K562 (cell line): ENCODE data around the gene TUBD1. TPM values are rescaled to one million over a fixed set of nuclear protein-coding genes. Genes with fewer than 3 reads are reported as not detected.

Experiments
- ATAC-seq: fragments of 200-7000 bp; cut with Tn5 transposase; 3 replicates; pipeline ENCODE4 v1.9.1; 2020; ENCODE audit warnings: moderate library complexity
- BruUV-seq: library from RNA; stranded (reverse); fragments of 400-500 nt; replicated peaks from 2 replicates; lab custom pipeline; 2021; lab: Mats Ljungman, UMichigan
- CTCF ChIA-PET: fragments of 300-600 bp; formaldehyde crosslinking; extraction: SDS; loops from one replicate; lab custom pipeline; 2021; ENCODE audit warnings: low intra/inter-chr PET ratio; lab: Yijun Ruan, JAX
- POLR2A ChIA-PET: fragments of 300-600, 350-650 bp; sonication (Branson Sonifier 250); formaldehyde crosslinking; extraction: SDS; loops from one replicate; lab custom pipeline; 2021; ENCODE audit warnings: antibody characterized with exemption, inconsistent platforms; lab: Yijun Ruan, JAX
- DNase-seq, 4 experiments: peaks; one replicate each; pipeline versions ENCODE4 v3.0.0 to v3.0.0-alpha.2; 2011 to 2018; ENCODE audit warnings: low spot score in 3 of 4, mixed read lengths in 3 of 4; ENCODE audit errors: extremely low read depth in 1 of 4
- FAIRE-seq: peaks from 2 replicates; lab custom pipeline; 2011; peaks lifted over from hg19 to GRCh38; lab: Jason Lieb, UNC
- H2AFZ ChIP-seq: 2 replicates; pipeline ENCODE4 v1.6.0; 2011; ENCODE audit warnings: low read depth, low read length, control low read depth, inconsistent platforms
- H3K27ac ChIP-seq: fragments of 200-600 bp; 3 replicates; pipeline ENCODE4 v1.8.0; 2011; ENCODE audit warnings: low read depth, mild to moderate bottlenecking, control low read depth, inconsistent platforms, low read length, moderate library complexity, mixed read lengths; ENCODE audit errors: extremely low read depth
- H3K27me3 ChIP-seq, 2 experiments: fragments of 300-600 bp in 1 of 2; 2 replicates in 1 of 2; 3 replicates in 1 of 2; pipeline versions ENCODE4 v1.6.0 to v1.8.0; 2011; ENCODE audit warnings: inconsistent platforms in 2 of 2, low read length in 2 of 2, mild to moderate bottlenecking in 1 of 2, mixed read lengths in 1 of 2, moderate library complexity in 1 of 2; ENCODE audit not compliant: control insufficient read depth in 2 of 2, insufficient read depth in 2 of 2
- H3K36me3 ChIP-seq: fragments of 300-600 bp; 3 replicates; pipeline ENCODE4 v1.8.0; 2011; ENCODE audit warnings: mild to moderate bottlenecking, low read length, inconsistent platforms; ENCODE audit not compliant: control insufficient read depth, insufficient read depth
- H3K4me1 ChIP-seq, 2 experiments: fragments of 200-600 bp in 1 of 2; replicated peaks in 1 of 2; 2 replicates in 1 of 2; 3 replicates in 1 of 2; pipeline versions ENCODE4 v1.5.1 to v1.8.0; 2011; ENCODE audit warnings: inconsistent platforms in 2 of 2, low read length in 2 of 2, mild to moderate bottlenecking in 1 of 2, mixed read lengths in 1 of 2, moderate library complexity in 1 of 2; ENCODE audit not compliant: control insufficient read depth in 2 of 2, insufficient read depth in 2 of 2
- H3K4me2 ChIP-seq: 2 replicates; pipeline ENCODE4 v1.6.1; 2011; ENCODE audit warnings: low read length, control low read depth, inconsistent platforms, mixed read lengths; ENCODE audit not compliant: insufficient read depth
- H3K4me3 ChIP-seq: fragments of 200-600 bp; sonication (generic), shearing (Covaris generic); 2 replicates; pipeline ENCODE4 v1.5.1; 2016; ENCODE audit warnings: control low read depth, inconsistent platforms
- H3K79me2 ChIP-seq: fragments of 200-600 bp; 3 replicates; pipeline ENCODE4 v1.8.0; 2011; ENCODE audit warnings: low read length, inconsistent platforms; ENCODE audit not compliant: control insufficient read depth, insufficient read depth
- H3K9ac ChIP-seq, 2 experiments: 2 replicates each; pipeline versions ENCODE4 v1.6.0 to v1.6.1; 2011; ENCODE audit warnings: low read depth in 2 of 2, low read length in 2 of 2, control low read depth in 1 of 2, inconsistent platforms in 1 of 2, mild to moderate bottlenecking in 1 of 2, mixed read lengths in 1 of 2; ENCODE audit not compliant: insufficient read depth in 1 of 2
- H3K9me1 ChIP-seq: one replicate; pipeline ENCODE4 v1.6.0; 2011; ENCODE audit warnings: inconsistent platforms, mild to moderate bottlenecking, low read length, moderate library complexity; ENCODE audit not compliant: control insufficient read depth, insufficient read depth
- H3K9me3 ChIP-seq: replicated peaks from 2 replicates; pipeline ENCODE4 v1.5.1; 2011; ENCODE audit warnings: low read depth, low read length, inconsistent platforms; ENCODE audit not compliant: control insufficient read depth, insufficient read depth
- H4K20me1 ChIP-seq: replicated peaks from 2 replicates; pipeline ENCODE4 v1.6.1; 2011; ENCODE audit warnings: low read length, inconsistent platforms, mixed read lengths; ENCODE audit not compliant: control insufficient read depth, insufficient read depth
- HOXB6 ChIP-seq: fragments of 250-450 bp; sonication (Bioruptor Pico); IDR thresholded peaks from 2 replicates; pipeline ENCODE4 v1.5.1; 2022; ENCODE audit warnings: mild to moderate bottlenecking, borderline replicate concordance
- ZBTB17 ChIP-seq: fragments of 450-650 bp; formaldehyde crosslinking; IDR thresholded peaks from 2 replicates; pipeline ENCODE4 v1.4.0; 2020; ENCODE audit warnings: mild to moderate bottlenecking
- ZNF121 ChIP-seq: sonication (generic); formaldehyde crosslinking; conservative IDR thresholded peaks from 2 replicates; pipeline ENCODE4 v1.8.0; 2022; ENCODE audit warnings: missing genetic modification reagents
- WGBS: fragments of 100-300 bp; shearing (Covaris generic); methylation state at CpG from one replicate; pipeline ENCODE4 v1.1.6; 2016; ENCODE audit warnings: low coverage, mixed read lengths; ENCODE audit not compliant: insufficient coverage; ENCODE audit errors: missing lambda C conversion rate; 5-methylcytosine and 5-hydroxymethylcytosine counted together
- in situ Hi-C: fragments of 300-500 bp; cut with MboI; formaldehyde crosslinking; loops from 4 replicates; pipeline ENCODE4 v1.15.0; 2018; ENCODE audit warnings: inconsistent platforms, mixed read lengths
- intact Hi-C: fragments of 100-400 bp; cut with micrococcal nuclease; formaldehyde crosslinking; loops from 2 replicates; pipeline ENCODE4 v1.14.2; 2022
- polyA plus RNA-seq, 8 experiments: library from polyadenylated mRNA; depleted of rRNA in 4 of 8; stranded (reverse) in 5 of 8; unstranded in 3 of 8; fragments of >200 nt; fragmentation: Nextera tagmentation in 2 of 8; fragmentation: Illumina TruSeq in 1 of 8; extraction: Ambion mirVana in 2 of 8; extraction: Trizol in 1 of 8; gene quantifications; 2 replicates each; pipeline versions ENCODE4 v1.2.1 to v1.2.3, GENCODE V29; 2011 to 2014; ENCODE audit warnings: inconsistent platforms in 1 of 8, missing spikeins in 1 of 8
- total RNA-seq, 7 experiments: library from RNA; depleted of rRNA in 6 of 7; stranded (reverse); fragments of >200 nt in 6 of 7; fragmentation: Illumina TruSeq in 2 of 7; extraction: Trizol in 2 of 7; gene quantifications; 2 replicates each; pipeline versions ENCODE4 v1.2.1 to v1.2.3, GENCODE V29; 2011 to 2021; ENCODE audit warnings: low replicate concordance in 1 of 7
- TF ChIP-seq, protein P1 (sequence below), 3 experiments: fragments of 200-800 bp in 1 of 3; fragments of 250-450 bp in 1 of 3; fragments of 450-650 bp in 1 of 3; sonication (Bioruptor Pico) in 1 of 3; sonication (Bioruptor generic) in 1 of 3; formaldehyde crosslinking in 1 of 3; IDR thresholded peaks; 2 replicates each; pipeline versions ENCODE4 v1.6.1 to v1.8.0; 2016 to 2022; ENCODE audit warnings: mild to moderate bottlenecking in 2 of 3, missing genetic modification characterization in 2 of 3, missing compliant biosample characterization in 1 of 3, moderate library complexity in 1 of 3
- TF ChIP-seq, protein P2 (sequence below): IDR thresholded peaks from 2 replicates; pipeline ENCODE4 v1.6.1; 2011; ENCODE audit not compliant: insufficient read length; ENCODE audit errors: extremely low read depth

The TUBD1 gene
- total and polyA plus RNA-seq, 9 of the 15 experiments (the other 6 are each of a cell fraction or from before 2014, with no cell fraction given) = 10.8 to 35.3 (median 17.9) TPM

DNA sequence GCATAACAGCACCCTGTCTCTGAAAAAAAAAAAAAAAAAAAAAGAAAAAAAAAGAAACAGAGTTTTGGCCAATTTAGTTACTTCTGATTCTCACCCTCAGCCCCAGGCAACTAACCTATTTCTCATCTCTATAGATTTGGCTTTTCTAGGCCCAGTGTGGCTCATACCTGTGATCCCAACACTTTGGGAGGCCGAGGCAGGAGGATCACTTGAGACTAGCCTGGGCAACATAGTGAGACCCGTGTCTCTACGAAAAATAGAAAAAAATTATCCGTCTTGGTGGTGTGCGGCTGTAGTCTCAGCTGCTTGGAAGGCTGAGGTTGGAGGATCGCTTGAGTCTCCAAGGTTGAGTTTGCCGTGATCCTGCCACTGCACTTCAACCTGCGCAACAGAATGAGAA, 8.9 kb upstream of the TUBD1 start:
- POLR2A ChIA-PET = interaction anchor here (2.5 kb wide), 1 partner anchor 8 kb away, joined by 9 read pairs; the partner anchor contains the start of genes RPS6KB1 and TUBD1
- Histone ChIP-seq H3K27ac (no peak overlapping the region), H3K9me3 (no peaks in the 10 kb centered on the region), H3K4me2 (no peak overlapping the region), H4K20me1 (no peaks in the 10 kb centered on the region), H3K4me3 (no peak overlapping the region), H3K79me2 (peaks cover 91% of the 10 kb centered on the region), H3K27me3 (no peaks in the 10 kb centered on the region), H2AFZ (no peak overlapping the region), H3K4me1 (peaks cover 2 to 7% of the 10 kb centered on the region in 2 experiments; a peak in 4 of 5 replicates), H3K36me3 (peaks cover 31% of the 10 kb centered on the region; the same call in 1 of the 3 replicates), H3K9ac (no peak overlapping the region), H3K9me1 (no peaks in the 10 kb centered on the region)
- CTCF ChIA-PET = no interaction called here
- DNase-seq (no peak), FAIRE-seq (no peak), ATAC-seq (no peak)
- BruUV-seq = no TSS peak
- 98% methylated on average over 8 of the region's 8 CpGs for WGBS
- no peak for TF ChIP-seq HOXB6 (CRISPR knock-in tag)
- TF ChIP-seq, protein P1, sequence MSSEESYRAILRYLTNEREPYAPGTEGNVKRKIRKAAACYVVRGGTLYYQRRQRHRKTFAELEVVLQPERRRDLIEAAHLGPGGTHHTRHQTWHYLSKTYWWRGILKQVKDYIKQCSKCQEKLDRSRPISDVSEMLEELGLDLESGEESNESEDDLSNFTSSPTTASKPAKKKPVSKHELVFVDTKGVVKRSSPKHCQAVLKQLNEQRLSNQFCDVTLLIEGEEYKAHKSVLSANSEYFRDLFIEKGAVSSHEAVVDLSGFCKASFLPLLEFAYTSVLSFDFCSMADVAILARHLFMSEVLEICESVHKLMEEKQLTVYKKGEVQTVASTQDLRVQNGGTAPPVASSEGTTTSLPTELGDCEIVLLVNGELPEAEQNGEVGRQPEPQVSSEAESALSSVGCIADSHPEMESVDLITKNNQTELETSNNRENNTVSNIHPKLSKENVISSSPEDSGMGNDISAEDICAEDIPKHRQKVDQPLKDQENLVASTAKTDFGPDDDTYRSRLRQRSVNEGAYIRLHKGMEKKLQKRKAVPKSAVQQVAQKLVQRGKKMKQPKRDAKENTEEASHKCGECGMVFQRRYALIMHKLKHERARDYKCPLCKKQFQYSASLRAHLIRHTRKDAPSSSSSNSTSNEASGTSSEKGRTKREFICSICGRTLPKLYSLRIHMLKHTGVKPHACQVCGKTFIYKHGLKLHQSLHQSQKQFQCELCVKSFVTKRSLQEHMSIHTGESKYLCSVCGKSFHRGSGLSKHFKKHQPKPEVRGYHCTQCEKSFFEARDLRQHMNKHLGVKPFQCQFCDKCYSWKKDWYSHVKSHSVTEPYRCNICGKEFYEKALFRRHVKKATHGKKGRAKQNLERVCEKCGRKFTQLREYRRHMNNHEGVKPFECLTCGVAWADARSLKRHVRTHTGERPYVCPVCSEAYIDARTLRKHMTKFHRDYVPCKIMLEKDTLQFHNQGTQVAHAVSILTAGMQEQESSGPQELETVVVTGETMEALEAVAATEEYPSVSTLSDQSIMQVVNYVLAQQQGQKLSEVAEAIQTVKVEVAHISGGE (CRISPR knock-in tag; IDR thresholded peaks at IDR 0.05) = peak in 1 of 3 experiments; percentile 74; a peak in 2 of 6 replicates
- TF ChIP-seq ZNF121 (CRISPR knock-in tag) = peak; percentile 68
- TF ChIP-seq, protein P2, sequence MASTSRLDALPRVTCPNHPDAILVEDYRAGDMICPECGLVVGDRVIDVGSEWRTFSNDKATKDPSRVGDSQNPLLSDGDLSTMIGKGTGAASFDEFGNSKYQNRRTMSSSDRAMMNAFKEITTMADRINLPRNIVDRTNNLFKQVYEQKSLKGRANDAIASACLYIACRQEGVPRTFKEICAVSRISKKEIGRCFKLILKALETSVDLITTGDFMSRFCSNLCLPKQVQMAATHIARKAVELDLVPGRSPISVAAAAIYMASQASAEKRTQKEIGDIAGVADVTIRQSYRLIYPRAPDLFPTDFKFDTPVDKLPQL = no peak
- TF ChIP-seq ZBTB17 (CRISPR knock-in tag) = no peak
- intact Hi-C loops = no loop called here
- in situ Hi-C loops = no loop called here
